GM23248 (cell line): ENCODE data around the gene MYRFL. TPM values are rescaled to one million over a fixed set of nuclear protein-coding genes. Genes with fewer than 3 reads are reported as not detected.
A peak's percentile ranks its signal among the peaks of the same experiment; 100 is the strongest.

Experiments
- DNase-seq: peaks from one replicate; pipeline ENCODE4 v3.0.0-alpha.2; 2015
- H2AFZ ChIP-seq: fragments of 200-600 bp; sonication (generic); 2 replicates; pipeline ENCODE4 v1.6.1; 2016; ENCODE audit warnings: antibody characterized with exemption
- H3F3A ChIP-seq: fragments of 200-600 bp; sonication (generic); 2 replicates; pipeline ENCODE4 v1.6.1; 2016; ENCODE audit warnings: mild to moderate bottlenecking, antibody characterized with exemption, mixed run types; ENCODE audit not compliant: insufficient read depth
- H3K27ac ChIP-seq: fragments of 200-600 bp; sonication (generic); 2 replicates; pipeline ENCODE4 v1.5.1; 2016; ENCODE audit warnings: mild to moderate bottlenecking
- H3K27me3 ChIP-seq: fragments of 200-600 bp; sonication (generic); replicated peaks from 2 replicates; pipeline ENCODE4 v1.6.1; 2016; ENCODE audit warnings: mild to moderate bottlenecking; ENCODE audit not compliant: insufficient read depth
- H3K36me3 ChIP-seq: fragments of 200-600 bp; sonication (generic); 2 replicates; pipeline ENCODE4 v1.6.1; 2016; ENCODE audit warnings: low read depth, mild to moderate bottlenecking
- H3K4me1 ChIP-seq: fragments of 200-600 bp; sonication (generic); 2 replicates; pipeline ENCODE4 v1.6.1; 2016; ENCODE audit warnings: mild to moderate bottlenecking; ENCODE audit not compliant: insufficient read depth
- H3K4me2 ChIP-seq: fragments of 200-600 bp; sonication (generic); one replicate; pipeline ENCODE4 v1.6.1; 2016; ENCODE audit warnings: mild to moderate bottlenecking; ENCODE audit not compliant: unreplicated experiment
- H3K4me3 ChIP-seq: fragments of 200-600 bp; sonication (generic); 2 replicates; pipeline ENCODE4 v1.5.1; 2016; ENCODE audit warnings: mild to moderate bottlenecking
- H3K79me2 ChIP-seq: fragments of 200-600 bp; sonication (generic); 2 replicates; pipeline ENCODE4 v1.6.1; 2016; ENCODE audit warnings: mild to moderate bottlenecking; ENCODE audit not compliant: insufficient read depth
- H3K9ac ChIP-seq: fragments of 200-600 bp; sonication (generic); 2 replicates; pipeline ENCODE4 v1.6.1; 2016; ENCODE audit warnings: mild to moderate bottlenecking
- H3K9me2 ChIP-seq: fragments of 200-600 bp; sonication (generic); 2 replicates; pipeline ENCODE4 v1.6.1; 2016; ENCODE audit warnings: mixed run types, mild to moderate bottlenecking, moderate library complexity; ENCODE audit not compliant: insufficient read depth
- H3K9me3 ChIP-seq: fragments of 200-600 bp; sonication (generic); one replicate; pipeline ENCODE4 v1.6.1; 2017; ENCODE audit warnings: low read depth
- H4K20me1 ChIP-seq: fragments of 200-600 bp; sonication (generic); 2 replicates; pipeline ENCODE4 v1.6.0; 2016; ENCODE audit not compliant: insufficient read depth
- EZH2 ChIP-seq: fragments of 200-600 bp; sonication (generic); IDR thresholded peaks from 2 replicates; pipeline ENCODE4 v1.6.1; 2018; ENCODE audit warnings: antibody characterized with exemption, mild to moderate bottlenecking; ENCODE audit not compliant: insufficient read depth, poor library complexity, severe bottlenecking
- EZH2phosphoT487 ChIP-seq: fragments of 200-600 bp; sonication (generic); IDR thresholded peaks from 2 replicates; pipeline ENCODE4 v1.6.1; 2018; ENCODE audit warnings: antibody characterized with exemption, moderate library complexity, mild to moderate bottlenecking, low read depth; ENCODE audit not compliant: insufficient read depth
- WGBS, 2 experiments: methylation state at CpG; one replicate each; pipeline ENCODE4 v1.1.6; 2015 to 2017; ENCODE audit warnings: low lambda C conversion rate in 2 of 2, low coverage in 1 of 2; ENCODE audit errors: missing lambda C conversion rate in 2 of 2; 5-methylcytosine and 5-hydroxymethylcytosine counted together
- in situ Hi-C: fragments of 300-500 bp; cut with MboI; formaldehyde crosslinking; loops from 2 replicates; pipeline ENCODE4 v1.15.0; 2020
- polyA plus RNA-seq: library from polyadenylated mRNA; unstranded; fragments of >200 nt; fragmentation: Nextera tagmentation; extraction: Ambion mirVana; gene quantifications from 2 replicates; pipeline ENCODE4 v1.2.1, GENCODE V29; 2016
- total RNA-seq: library from RNA; depleted of rRNA; stranded (reverse); fragments of >200 nt; shearing (Covaris generic); gene quantifications from 2 replicates; pipeline ENCODE4 v1.2.3, GENCODE V29; 2014

MYRFL gene
- total and polyA plus RNA-seq, 2 experiments from 2014 or later, result not detected

GRCh38 chr12:69916544-69917235, 91.7 kb downstream of the MYRFL start:
- peak; percentile 42 for DNase-seq
- in situ Hi-C loops, result no loop called here
- 0 out of 2 replicates have a peak overlapping the region, but pooled peaks have one; percentile 34 for H3K9ac ChIP-seq

GRCh38 chr12:69918287-69918686, 93.3 kb downstream of the MYRFL start:
- Histone ChIP-seq H2AFZ (no peak overlapping the region), H3K79me2 (no peaks in the 10 kb centered on the region), H3K9ac (no peak overlapping the region), H3K4me3 (no peak overlapping the region), H3F3A (no peaks in the 10 kb centered on the region), H3K27me3 (no peaks in the 10 kb centered on the region), H3K4me1 (no peaks in the 10 kb centered on the region), H4K20me1 (no peaks in the 10 kb centered on the region), H3K9me3 (no peaks in the 10 kb centered on the region), H3K36me3 (no peaks in the 10 kb centered on the region), H3K4me2 (no peak overlapping the region), H3K27ac (no peak overlapping the region), H3K9me2 (no peaks in the 10 kb centered on the region)
- in situ Hi-C loops, result no loop called here
- DNase-seq, result no peak
- TF ChIP-seq EZH2 (no peak), EZH2phosphoT487 (no peak)
- 50 to 65% methylated on average over 2 of the region's 2 CpGs for whole genome bisulfite sequencing, 2 experiments

More at GRCh38 chr12:69916544-69917235, 91.7 kb downstream of the MYRFL start:
- TF ChIP-seq EZH2, result no peak
- TF ChIP-seq EZH2phosphoT487, result no peak
- no peaks in the 10 kb centered on the region for H4K20me1 ChIP-seq
- H3K9me3 ChIP-seq, result no peaks in the 10 kb centered on the region
- H3K79me2 ChIP-seq, result no peaks in the 10 kb centered on the region
- no peaks in the 10 kb centered on the region for H3F3A ChIP-seq
- no peaks in the 10 kb centered on the region for H3K27me3 ChIP-seq
- H3K4me1 ChIP-seq, result no peaks in the 10 kb centered on the region
- H3K4me2 ChIP-seq, result peak overlapping the region; percentile 11
- H3K4me3 ChIP-seq, result no peak overlapping the region
- WGBS, 2 experiments, result 16 to 22% methylated on average over 5 of the region's 5 CpGs
- no peaks in the 10 kb centered on the region for H3K36me3 ChIP-seq
- peak overlapping the region; percentile 55 for H2AFZ ChIP-seq
- H3K27ac ChIP-seq, result no peak overlapping the region
- no peaks in the 10 kb centered on the region for H3K9me2 ChIP-seq

DNA sequence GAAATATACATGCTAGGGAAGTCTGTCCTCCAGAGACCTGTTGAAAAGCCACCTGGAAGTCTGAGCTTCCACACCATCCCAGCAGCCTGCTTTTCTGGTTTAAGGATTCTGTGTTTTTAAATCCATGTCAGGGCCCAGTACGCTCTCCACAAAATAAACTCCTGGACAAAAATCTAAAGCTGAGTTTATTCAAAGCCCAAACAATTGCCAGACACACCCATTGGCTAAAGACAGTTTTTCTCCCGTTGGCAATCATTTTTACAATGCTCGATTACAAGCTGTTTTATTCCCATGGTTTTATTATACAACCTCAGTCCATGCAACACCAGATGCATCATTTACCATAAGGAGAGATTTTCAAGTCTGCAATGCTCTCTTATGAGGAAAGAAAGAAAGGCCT, 94.5 kb downstream of the MYRFL start:
- in situ Hi-C loops, result no loop called here
- Histone ChIP-seq H3K36me3 (no peaks in the 10 kb centered on the region), H3K27me3 (no peaks in the 10 kb centered on the region), H2AFZ (no peak overlapping the region), H3K9me2 (no peaks in the 10 kb centered on the region), H4K20me1 (no peaks in the 10 kb centered on the region), H3K4me2 (no peak overlapping the region), H3K4me3 (no peak overlapping the region), H3K79me2 (no peaks in the 10 kb centered on the region), H3K9ac (no peak overlapping the region), H3K4me1 (no peaks in the 10 kb centered on the region), H3K27ac (no peak overlapping the region), H3F3A (no peaks in the 10 kb centered on the region), H3K9me3 (no peaks in the 10 kb centered on the region)
- TF ChIP-seq EZH2phosphoT487 (no peak), EZH2 (no peak)
- 10 to 18% methylated on average over 3 of the region's 3 CpGs for WGBS, 2 experiments
- DNase-seq, result no peak

DNA sequence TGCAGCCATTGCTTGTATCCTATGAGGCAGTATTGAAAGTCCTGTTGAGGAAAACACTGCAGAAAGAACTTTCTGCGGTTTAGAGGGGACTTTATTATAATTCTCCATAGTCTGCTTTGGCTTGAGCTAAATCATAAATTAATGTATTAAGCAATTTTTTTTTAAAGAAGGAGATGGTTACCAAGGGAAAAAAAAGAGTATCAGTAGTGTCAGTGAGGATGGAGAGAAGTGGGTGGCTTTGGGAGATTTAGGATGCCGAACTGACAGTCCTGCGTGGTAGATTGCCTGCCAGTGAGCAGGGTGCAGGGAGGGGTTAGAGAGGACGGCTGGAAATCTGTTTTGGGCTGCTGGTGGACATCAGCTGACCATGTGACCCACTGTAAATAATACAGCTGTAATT, 96.8 kb downstream of the MYRFL start:
- Histone ChIP-seq H3K36me3 (no peaks in the 10 kb centered on the region), H3K4me3 (no peak overlapping the region), H3K9me3 (no peaks in the 10 kb centered on the region), H3F3A (no peaks in the 10 kb centered on the region), H3K27ac (no peak overlapping the region), H3K4me1 (no peaks in the 10 kb centered on the region), H2AFZ (no peak overlapping the region), H3K9ac (no peak overlapping the region), H3K9me2 (no peaks in the 10 kb centered on the region), H3K27me3 (no peaks in the 10 kb centered on the region), H4K20me1 (no peaks in the 10 kb centered on the region), H3K79me2 (no peaks in the 10 kb centered on the region), H3K4me2 (no peak overlapping the region)
- in situ Hi-C loops, result no loop called here
- TF ChIP-seq EZH2phosphoT487, result no peak
- TF ChIP-seq EZH2, result no peak
- 43 to 47% methylated on average over 4 of the region's 4 CpGs for WGBS, 2 experiments
- DNase-seq, result no peak

- Histone ChIP-seq H3F3A (no peaks in the 10 kb centered on the region), H3K9ac (no peak overlapping the region), H4K20me1 (no peaks in the 10 kb centered on the region), H3K27ac (no peak overlapping the region), H3K27me3 (no peaks in the 10 kb centered on the region), H3K4me2 (no peak overlapping the region), H3K9me2 (no peaks in the 10 kb centered on the region), H3K4me1 (no peaks in the 10 kb centered on the region), H3K36me3 (no peaks in the 10 kb centered on the region), H2AFZ (no peak overlapping the region), H3K9me3 (no peaks in the 10 kb centered on the region), H3K4me3 (no peak overlapping the region), H3K79me2 (no peaks in the 10 kb centered on the region)
- no peak for DNase-seq
- TF ChIP-seq EZH2phosphoT487 (no peak), EZH2 (no peak)
- in situ Hi-C loops, result no loop called here
Measured at GRCh38 chr12:69922999-69923398, 98.0 kb downstream of the MYRFL start.
